IPS-15b (cell line): Measurements from ENCODE around the gene ROBO1.
"Not testable (repeated sequence)": the region's sequence is repeated elsewhere in the genome, so short reads cannot be mapped to it uniquely, and the experiment has no call there.

Experiments used
- H3K27me3 ChIP-seq: one replicate; pipeline ENCODE4 v1.6.1; 2013; ENCODE audit warnings: low read length; ENCODE audit not compliant: control insufficient read depth, insufficient read depth
- H3K36me3 ChIP-seq: one replicate; pipeline ENCODE4 v1.6.1; 2013; ENCODE audit warnings: low read length; ENCODE audit not compliant: control insufficient read depth, insufficient read depth
- H3K4me1 ChIP-seq: one replicate; pipeline ENCODE4 v1.6.1; 2013; ENCODE audit warnings: mild to moderate bottlenecking, low read length; ENCODE audit not compliant: control insufficient read depth, insufficient read depth
- H3K4me3 ChIP-seq: one replicate; pipeline ENCODE4 v1.5.1; 2013; ENCODE audit warnings: low read depth, low read length
- H3K9ac ChIP-seq: one replicate; pipeline ENCODE4 v1.6.1; 2013; ENCODE audit warnings: low read depth, mild to moderate bottlenecking, low read length
- H3K9me3 ChIP-seq: one replicate; pipeline ENCODE4 v1.6.1; 2013; ENCODE audit warnings: mild to moderate bottlenecking, low read length; ENCODE audit not compliant: control insufficient read depth, insufficient read depth

The ROBO1 gene

DNA sequence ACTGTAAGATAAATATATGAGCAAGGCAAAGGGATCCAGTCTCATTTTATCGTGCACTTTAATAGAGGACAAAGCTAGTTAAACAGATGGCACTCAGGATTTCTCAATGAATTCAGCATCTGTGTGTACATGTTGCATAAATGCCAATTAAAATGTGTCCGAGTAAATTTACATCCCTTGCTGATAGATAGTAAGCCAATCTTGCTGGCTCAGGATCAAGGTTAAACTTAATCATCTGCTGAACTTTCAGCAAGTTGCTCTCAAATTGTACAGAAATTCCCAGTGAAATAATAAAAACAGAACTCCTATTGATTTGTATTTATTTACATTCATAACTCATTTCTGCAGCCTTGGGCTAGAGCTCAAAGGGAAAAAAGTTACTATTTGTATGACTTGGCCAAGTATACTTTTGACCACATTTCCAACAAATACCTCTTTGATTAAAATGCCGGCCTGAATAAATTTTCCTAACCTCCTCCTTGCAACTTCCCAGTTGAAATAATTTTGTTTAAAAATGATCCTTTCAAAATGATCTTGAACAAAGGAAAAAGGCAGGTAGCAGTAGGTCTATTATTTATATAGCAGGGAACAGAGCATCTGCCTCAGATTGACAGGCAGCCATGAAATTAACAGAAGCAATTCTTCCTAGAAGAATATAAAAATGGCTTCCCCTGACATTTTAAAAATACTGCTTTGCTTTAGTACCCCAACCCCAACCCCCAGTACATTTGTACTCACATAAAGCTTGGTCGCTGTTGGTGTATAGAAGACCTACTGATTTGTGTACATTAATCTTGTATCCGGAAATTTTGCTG, 1001.9 kb downstream of the ROBO1 start:
- H3K9ac ChIP-seq = no peak overlapping the region
- H3K4me1 ChIP-seq = no peaks in the 10 kb centered on the region
- no peaks in the 10 kb centered on the region for H3K27me3 ChIP-seq
- H3K9me3 ChIP-seq = no peaks in the 10 kb centered on the region
- H3K4me3 ChIP-seq = no peak overlapping the region
- H3K36me3 ChIP-seq = no peaks in the 10 kb centered on the region

- no peaks in the 10 kb centered on the region for H3K9me3 ChIP-seq
Measured at GRCh38 chr3:78764634-78765033, 1003.2 kb downstream of the ROBO1 start.

GRCh38 chr3:78762121-78762520, 1005.7 kb downstream of the ROBO1 start:
- Histone ChIP-seq H3K4me3 (no peak overlapping the region), H3K36me3 (no peaks in the 10 kb centered on the region), H3K9me3 (no peaks in the 10 kb centered on the region), H3K27me3 (no peaks in the 10 kb centered on the region), H3K9ac (no peak overlapping the region), H3K4me1 (no peaks in the 10 kb centered on the region)

More at GRCh38 chr3:78764634-78765033, 1003.2 kb downstream of the ROBO1 start:
- H3K4me3 ChIP-seq = no peak overlapping the region
- H3K9ac ChIP-seq = no peak overlapping the region
- H3K36me3 ChIP-seq = no peaks in the 10 kb centered on the region
- no peaks in the 10 kb centered on the region for H3K4me1 ChIP-seq
- no peaks in the 10 kb centered on the region for H3K27me3 ChIP-seq

GRCh38 chr3:78761126-78761525, 1006.7 kb downstream of the ROBO1 start:
- Histone ChIP-seq H3K4me1 (no peaks in the 10 kb centered on the region), H3K36me3 (no peaks in the 10 kb centered on the region), H3K27me3 (no peaks in the 10 kb centered on the region), H3K9ac (no peak overlapping the region), H3K9me3 (no peaks in the 10 kb centered on the region), H3K4me3 (no peak overlapping the region)

DNA sequence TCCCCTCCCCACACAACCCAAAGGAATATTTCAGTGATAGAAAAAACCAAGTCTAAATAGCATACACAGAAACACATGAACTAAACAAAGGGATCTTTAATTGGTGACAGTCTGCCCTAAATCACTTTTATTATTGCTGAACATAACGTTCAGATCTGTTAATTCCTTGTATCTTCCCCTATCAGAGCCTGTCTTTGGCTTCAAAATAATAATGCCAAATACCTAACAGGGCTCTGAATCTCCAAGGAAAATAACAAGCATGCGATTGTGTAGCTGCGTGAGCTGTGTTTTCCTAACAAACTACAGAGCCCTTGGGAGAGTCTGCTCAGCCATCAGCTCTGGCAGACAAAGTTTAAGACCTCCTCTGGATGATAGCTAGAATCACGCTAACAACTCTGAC, 1010.1 kb downstream of the ROBO1 start:
- H3K4me1 ChIP-seq = no peaks in the 10 kb centered on the region
- no peaks in the 10 kb centered on the region for H3K27me3 ChIP-seq
- no peaks in the 10 kb centered on the region for H3K9me3 ChIP-seq
- H3K36me3 ChIP-seq = no peaks in the 10 kb centered on the region
- H3K4me3 ChIP-seq = no peak overlapping the region
- no peak overlapping the region for H3K9ac ChIP-seq

DNA sequence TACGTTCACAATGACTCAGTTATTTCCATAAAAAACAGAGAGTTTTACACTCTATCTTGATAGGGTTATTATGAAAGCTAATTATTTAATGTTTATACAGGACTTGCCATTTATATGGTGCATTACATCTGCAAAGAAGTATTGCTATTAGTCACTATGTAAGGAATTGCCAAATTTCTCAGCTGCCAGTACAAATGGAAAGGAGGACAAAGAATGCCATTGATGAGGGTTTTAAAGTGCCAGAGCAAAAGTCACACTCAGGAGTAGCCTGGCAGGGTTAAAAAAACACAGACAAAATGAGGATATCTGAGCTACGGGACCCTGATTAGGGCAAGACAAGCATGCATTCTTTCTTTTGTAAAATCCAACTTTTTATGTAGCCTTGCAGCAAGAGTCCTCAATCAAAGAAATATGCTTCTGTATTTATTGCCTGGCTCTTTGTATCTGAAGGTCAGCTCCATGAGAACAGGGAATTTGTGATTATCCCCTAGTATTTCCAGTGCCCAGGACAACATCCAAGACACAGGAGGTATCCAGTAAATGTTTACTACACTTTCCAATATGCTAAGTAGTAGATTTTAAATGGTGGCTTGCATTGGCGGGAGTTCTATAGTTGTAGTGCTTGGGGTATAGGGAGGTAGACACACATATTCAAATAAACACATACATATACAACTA, 1013.6 kb downstream of the ROBO1 start:
- H3K27me3 ChIP-seq = no peaks in the 10 kb centered on the region
- H3K9ac ChIP-seq = no peak overlapping the region
- H3K4me3 ChIP-seq = no peak overlapping the region
- H3K4me1 ChIP-seq = no peaks in the 10 kb centered on the region
- no peaks in the 10 kb centered on the region for H3K9me3 ChIP-seq
- H3K36me3 ChIP-seq = no peaks in the 10 kb centered on the region

GRCh38 chr3:78751266-78751665, 1016.5 kb downstream of the ROBO1 start:
- no peaks in the 10 kb centered on the region for H3K36me3 ChIP-seq
- H3K4me1 ChIP-seq = no peaks in the 10 kb centered on the region
- no peak overlapping the region for H3K4me3 ChIP-seq
- H3K27me3 ChIP-seq = no peaks in the 10 kb centered on the region
- H3K9me3 ChIP-seq = no peaks in the 10 kb centered on the region
- H3K9ac ChIP-seq = no peak overlapping the region

GRCh38 chr3:78750291-78750690, 1017.5 kb downstream of the ROBO1 start:
- H3K9me3 ChIP-seq, H3K4me1 ChIP-seq, H3K9ac ChIP-seq, H3K4me3 ChIP-seq, H3K27me3 ChIP-seq, H3K36me3 ChIP-seq: not testable (repeated sequence)

DNA sequence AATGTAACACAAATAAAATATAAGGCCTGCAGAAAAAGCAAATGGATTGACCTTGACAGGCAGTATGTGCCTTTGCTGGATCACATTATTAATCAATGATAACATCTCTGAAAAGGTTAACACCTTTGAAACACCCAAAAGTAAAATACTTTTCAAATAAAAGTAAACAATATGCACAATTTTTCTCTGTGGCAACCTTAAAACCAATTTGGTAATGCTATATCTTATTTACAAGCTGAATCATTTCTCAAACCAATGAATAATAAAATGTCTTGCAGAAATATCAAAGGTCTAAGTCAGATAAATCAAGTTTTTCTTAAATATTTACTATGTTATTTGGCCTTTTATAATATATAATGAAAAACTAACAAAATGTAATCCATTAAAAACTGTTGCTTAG, 1018.7 kb downstream of the ROBO1 start:
- Histone ChIP-seq H3K36me3 (no peaks in the 10 kb centered on the region), H3K4me3 (no peak overlapping the region), H3K27me3 (no peaks in the 10 kb centered on the region), H3K4me1 (no peaks in the 10 kb centered on the region), H3K9ac (no peak overlapping the region), H3K9me3 (no peaks in the 10 kb centered on the region)

DNA sequence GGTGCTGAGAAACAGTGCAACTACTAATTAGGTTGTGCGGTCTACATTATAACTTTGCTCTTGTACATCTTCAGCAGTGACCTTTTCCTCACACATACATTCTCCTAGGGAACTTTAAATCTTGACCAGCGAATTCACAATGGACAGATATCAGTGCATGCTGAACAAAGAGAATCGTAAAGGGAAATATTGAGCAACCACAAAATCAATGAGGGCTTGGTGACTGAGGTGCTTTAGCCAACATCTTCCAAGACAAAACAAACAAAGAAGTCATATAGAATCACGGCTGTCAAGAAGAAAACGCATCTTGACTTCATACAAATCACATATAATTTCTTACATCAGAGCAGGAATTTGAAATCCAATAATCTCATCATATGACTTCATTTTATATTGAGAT, 1022.0 kb downstream of the ROBO1 start:
- Histone ChIP-seq H3K27me3 (no peaks in the 10 kb centered on the region), H3K4me1 (no peaks in the 10 kb centered on the region), H3K9me3 (no peaks in the 10 kb centered on the region), H3K4me3 (no peak overlapping the region), H3K9ac (no peak overlapping the region), H3K36me3 (no peaks in the 10 kb centered on the region)

- H3K9ac ChIP-seq = no peak overlapping the region
- H3K4me3 ChIP-seq = no peak overlapping the region
- H3K4me1 ChIP-seq = peaks cover 6% of the 10 kb centered on the region
- H3K9me3 ChIP-seq = no peaks in the 10 kb centered on the region
- H3K27me3 ChIP-seq = no peaks in the 10 kb centered on the region
- H3K36me3 ChIP-seq = no peaks in the 10 kb centered on the region
Measured at GRCh38 chr3:78742491-78742890, 1025.3 kb downstream of the ROBO1 start.

DNA sequence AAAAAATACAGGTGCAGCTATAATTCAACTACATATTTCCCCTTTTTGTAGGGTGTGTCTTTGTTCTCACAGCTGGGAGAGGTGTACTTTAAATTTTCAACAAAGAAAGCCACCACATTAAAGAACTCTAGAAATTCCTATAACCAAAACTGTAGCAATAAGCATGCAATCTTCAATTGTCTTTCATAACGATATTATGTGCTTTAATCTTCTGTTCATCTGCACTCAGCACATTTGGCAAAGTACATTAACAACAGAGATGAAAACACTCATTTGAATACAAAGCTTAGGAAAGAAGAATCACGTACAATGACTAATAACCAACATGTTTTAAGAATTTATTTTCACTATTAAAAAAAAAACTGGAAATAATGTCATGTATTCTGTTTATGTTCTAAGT, 1025.8 kb downstream of the ROBO1 start:
- Histone ChIP-seq H3K36me3 (no peaks in the 10 kb centered on the region), H3K9me3 (no peaks in the 10 kb centered on the region), H3K27me3 (no peaks in the 10 kb centered on the region), H3K4me1 (peaks cover 6% of the 10 kb centered on the region), H3K4me3 (no peak overlapping the region), H3K9ac (no peak overlapping the region)
